Astrocyte (in vitro differentiated cells and primary cell): ENCODE results near the gene CNGA3. TPM values are rescaled to one million over a fixed set of nuclear protein-coding genes. Genes with fewer than 3 reads are reported as not detected.
A peak's percentile ranks its signal among the peaks of the same experiment; 100 is the strongest.

Experiments
- DNase-seq: peaks from one replicate; pipeline ENCODE4 v3.0.0-alpha.2; 2010; ENCODE audit warnings: low read depth
- FAIRE-seq: peaks from 2 replicates; lab custom pipeline; 2011; peaks lifted over from hg19 to GRCh38; lab: Jason Lieb, UNC
- H2AFZ ChIP-seq: 2 replicates; pipeline ENCODE4 v1.6.0; 2012; ENCODE audit warnings: low read depth, low read length, inconsistent platforms
- H3K27ac ChIP-seq: 2 replicates; pipeline ENCODE4 v1.5.1; 2011; ENCODE audit warnings: low read depth, low read length, inconsistent platforms
- H3K27me3 ChIP-seq: 2 replicates; pipeline ENCODE4 v1.6.0; 2011; ENCODE audit warnings: low read length, inconsistent platforms; ENCODE audit not compliant: insufficient read depth
- H3K36me3 ChIP-seq: 2 replicates; pipeline ENCODE4 v1.5.1; 2011; ENCODE audit warnings: low read length, inconsistent platforms; ENCODE audit not compliant: insufficient read depth
- H3K4me1 ChIP-seq: 2 replicates; pipeline ENCODE4 v1.5.1; 2011; ENCODE audit warnings: low read length, inconsistent platforms; ENCODE audit not compliant: insufficient read depth
- H3K4me2 ChIP-seq: 2 replicates; pipeline ENCODE4 v1.6.0; 2012; ENCODE audit warnings: low read length, inconsistent platforms
- H3K4me3 ChIP-seq: 2 replicates; pipeline ENCODE4 v1.5.1; 2011; ENCODE audit warnings: low read depth, mild to moderate bottlenecking, low read length, inconsistent platforms; ENCODE audit not compliant: insufficient read depth
- H3K79me2 ChIP-seq: 2 replicates; pipeline ENCODE4 v1.6.0; 2012; ENCODE audit warnings: mild to moderate bottlenecking, low read length, inconsistent platforms; ENCODE audit not compliant: insufficient read depth
- H3K9ac ChIP-seq: 2 replicates; pipeline ENCODE4 v1.6.0; 2012; ENCODE audit warnings: mild to moderate bottlenecking, low read length, inconsistent platforms
- H3K9me3 ChIP-seq: 2 replicates; pipeline ENCODE4 v1.5.1; 2012; ENCODE audit warnings: low read depth, mild to moderate bottlenecking, low read length, inconsistent platforms; ENCODE audit not compliant: insufficient read depth
- H4K20me1 ChIP-seq: 2 replicates; pipeline ENCODE4 v1.6.0; 2012; ENCODE audit warnings: low read length, inconsistent platforms; ENCODE audit not compliant: insufficient read depth
- H3K27ac Mint-ChIP-seq: one replicate; pipeline ENCODE4 v1.8.0; 2021; ENCODE audit warnings: mild to moderate bottlenecking, mixed read lengths; ENCODE audit not compliant: unreplicated experiment
- H3K27me3 Mint-ChIP-seq: one replicate; pipeline ENCODE4 v1.8.0; 2021; ENCODE audit warnings: low read depth, mixed read lengths; ENCODE audit not compliant: unreplicated experiment
- H3K36me3 Mint-ChIP-seq: one replicate; pipeline ENCODE4 v1.8.0; 2021; ENCODE audit warnings: low read depth, mixed read lengths; ENCODE audit not compliant: unreplicated experiment
- H3K4me1 Mint-ChIP-seq: one replicate; pipeline ENCODE4 v1.8.0; 2021; ENCODE audit warnings: low read depth, mixed read lengths; ENCODE audit not compliant: unreplicated experiment
- H3K4me3 Mint-ChIP-seq: one replicate; pipeline ENCODE4 v1.8.0; 2021; ENCODE audit warnings: mild to moderate bottlenecking, moderate library complexity, mixed read lengths; ENCODE audit not compliant: unreplicated experiment
- H3K9me3 Mint-ChIP-seq: one replicate; pipeline ENCODE4 v1.8.0; 2021; ENCODE audit warnings: mild to moderate bottlenecking, mixed read lengths; ENCODE audit not compliant: unreplicated experiment
- CTCF ChIP-seq: IDR thresholded peaks from 2 replicates; pipeline ENCODE4 v1.5.1; 2011; ENCODE audit warnings: low read depth, mild to moderate bottlenecking, inconsistent platforms, low read length, moderate library complexity; ENCODE audit not compliant: insufficient read depth
- EZH2 ChIP-seq: IDR thresholded peaks from 2 replicates; pipeline ENCODE4 v1.6.1; 2012; ENCODE audit warnings: mild to moderate bottlenecking, low read length, inconsistent platforms; ENCODE audit not compliant: insufficient read depth
- total RNA-seq: library from RNA; stranded (reverse); gene quantifications from 2 replicates; pipeline ENCODE4 v1.2.1, GENCODE V29; 2021

Gene CNGA3
- total RNA-seq, 1 donor from 2014 or later: not detected

- Histone ChIP-seq H3K4me3 (peak overlapping the region; percentile 16), H3K4me1 (peaks cover 15% of the 10 kb centered on the region), H3K27ac (peak overlapping the region; percentile 90), H3K36me3 (no peaks in the 10 kb centered on the region), H2AFZ (peak overlapping the region; percentile 72), H3K9ac (peak overlapping the region; percentile 73), H3K79me2 (no peaks in the 10 kb centered on the region), H3K27me3 (no peaks in the 10 kb centered on the region), H4K20me1 (no peaks in the 10 kb centered on the region), H3K9me3 (no peaks in the 10 kb centered on the region), H3K4me2 (peak overlapping the region; percentile 81)
- Mint-ChIP-seq H3K4me3 (no peak overlapping the region), H3K9me3 (peaks cover 6% of the 10 kb centered on the region), H3K27me3 (no peaks in the 10 kb centered on the region), H3K27ac (peak overlapping the region; percentile 96), H3K4me1 (peaks cover 17% of the 10 kb centered on the region), H3K36me3 (no peaks in the 10 kb centered on the region)
- DNase-seq (peak; percentile 14), FAIRE-seq (no peak)
- TF ChIP-seq EZH2 (no peak), CTCF (no peak)
Measured at GRCh38 chr2:98333922-98334321, 12.3 kb upstream of the CNGA3 start.

GRCh38 chr2:98334439-98335078 lies 11.7 kb upstream of the CNGA3 start:
- Histone ChIP-seq H3K27me3 (no peaks in the 10 kb centered on the region), H3K36me3 (no peaks in the 10 kb centered on the region), H3K4me1 (peaks cover 15% of the 10 kb centered on the region), H4K20me1 (no peaks in the 10 kb centered on the region), H3K4me3 (peak overlapping the region; percentile 1), H3K9me3 (no peaks in the 10 kb centered on the region), H3K27ac (peak overlapping the region; percentile 90), H2AFZ (peak overlapping the region; percentile 54), H3K9ac (peak overlapping the region; percentile 73), H3K79me2 (no peaks in the 10 kb centered on the region), H3K4me2 (peak overlapping the region; percentile 81)
- peak overlapping the region; percentile 96 for H3K27ac Mint-ChIP-seq
- H3K9me3 Mint-ChIP-seq: peaks cover 6% of the 10 kb centered on the region
- no peak overlapping the region for H3K4me3 Mint-ChIP-seq
- FAIRE-seq (peak; percentile 97), DNase-seq (peak; percentile 92)
- H3K36me3 Mint-ChIP-seq: no peaks in the 10 kb centered on the region
- TF ChIP-seq EZH2 (no peak), CTCF (no peak)
- peaks cover 17% of the 10 kb centered on the region for H3K4me1 Mint-ChIP-seq
- H3K27me3 Mint-ChIP-seq: peaks cover under 1% of the 10 kb centered on the region

GRCh38 chr2:98335271-98335670 lies 11.0 kb upstream of the CNGA3 start:
- no peaks in the 10 kb centered on the region for H3K36me3 ChIP-seq
- peaks cover 2% of the 10 kb centered on the region for H3K27me3 Mint-ChIP-seq
- H3K27me3 ChIP-seq: no peaks in the 10 kb centered on the region
- peak overlapping the region; percentile 81 for H3K4me2 ChIP-seq
- H3K4me1 ChIP-seq: peaks cover 15% of the 10 kb centered on the region
- no peak overlapping the region for H2AFZ ChIP-seq
- H3K4me3 Mint-ChIP-seq: no peak overlapping the region
- FAIRE-seq: no peak
- peaks cover 17% of the 10 kb centered on the region for H3K4me1 Mint-ChIP-seq
- no peak overlapping the region for H3K4me3 ChIP-seq
- no peaks in the 10 kb centered on the region for H4K20me1 ChIP-seq
- peaks cover 6% of the 10 kb centered on the region for H3K9me3 Mint-ChIP-seq
- DNase-seq: no peak
- H3K27ac Mint-ChIP-seq: peak overlapping the region; percentile 63
- no peaks in the 10 kb centered on the region for H3K36me3 Mint-ChIP-seq
- TF ChIP-seq EZH2: no peak
- no peak for TF ChIP-seq CTCF
- H3K9ac ChIP-seq: peak overlapping the region; percentile 64
- no peaks in the 10 kb centered on the region for H3K9me3 ChIP-seq
- H3K79me2 ChIP-seq: no peaks in the 10 kb centered on the region
- H3K27ac ChIP-seq: peak overlapping the region; percentile 90
